HepG2 (cell line): ENCODE data around the gene ARID5B. TPM values are rescaled to one million over a fixed set of nuclear protein-coding genes. Genes with fewer than 3 reads are reported as not detected.

Source experiments
- ATAC-seq: fragments of 200-7000 bp; cut with Tn5 transposase; 3 replicates; pipeline ENCODE4 v1.9.1; 2020; ENCODE audit warnings: mild to moderate bottlenecking, moderate library complexity
- BruUV-seq: library from RNA; stranded (reverse); fragments of 400-500 nt; replicated peaks from 2 replicates; lab custom pipeline; 2021; lab: Mats Ljungman, UMichigan
- CTCF ChIA-PET: fragments of 300-600 bp; formaldehyde crosslinking; extraction: SDS; loops from one replicate; lab custom pipeline; 2021; ENCODE audit warnings: low total read pairs, inconsistent platforms, low intra/inter-chr PET ratio; lab: Yijun Ruan, JAX
- POLR2A ChIA-PET: fragments of 350-600 bp; sonication (Branson Sonifier 250); formaldehyde crosslinking; loops from one replicate; lab custom pipeline; 2020; ENCODE audit warnings: antibody characterized with exemption, inconsistent platforms; lab: Yijun Ruan, JAX
- DNase-seq: peaks from one replicate; pipeline ENCODE4 v3.0.0-alpha.2; 2015; ENCODE audit warnings: low spot score
- FAIRE-seq: peaks from 3 replicates; lab custom pipeline; 2011; peaks lifted over from hg19 to GRCh38; lab: Jason Lieb, UNC
- H2AFZ ChIP-seq: one replicate; pipeline ENCODE4 v1.6.1; 2011; ENCODE audit warnings: low read length, inconsistent platforms
- H3K27ac ChIP-seq: fragments of 300-600 bp; 3 replicates; pipeline ENCODE4 v1.8.0; 2011; ENCODE audit warnings: mixed run types, mild to moderate bottlenecking, mixed read lengths, low read length, inconsistent platforms; ENCODE audit not compliant: insufficient read depth; ENCODE audit errors: extremely low read length
- H3K27me3 ChIP-seq, 2 experiments: fragments of 200-600 bp in 1 of 2; 2 replicates in 1 of 2; 3 replicates in 1 of 2; pipeline versions ENCODE4 v1.6.0 to v1.8.0; 2011; ENCODE audit warnings: low read length in 2 of 2, mild to moderate bottlenecking in 2 of 2, moderate library complexity in 2 of 2, inconsistent platforms in 1 of 2; ENCODE audit not compliant: insufficient read depth in 2 of 2, control insufficient read depth in 1 of 2
- H3K36me3 ChIP-seq, 2 experiments: fragments of 200-600 bp in 1 of 2; replicated peaks in 1 of 2; 2 replicates in 1 of 2; 3 replicates in 1 of 2; pipeline versions ENCODE4 v1.5.1 to v1.8.0; 2011; ENCODE audit warnings: low read length in 2 of 2, inconsistent platforms in 1 of 2; ENCODE audit not compliant: insufficient read depth in 2 of 2, control insufficient read depth in 1 of 2
- H3K4me1 ChIP-seq: 2 replicates; pipeline ENCODE4 v1.5.1; 2012; ENCODE audit warnings: low read length, inconsistent platforms; ENCODE audit not compliant: insufficient read depth
- H3K4me2 ChIP-seq: 2 replicates; pipeline ENCODE4 v1.6.0; 2011; ENCODE audit warnings: low read depth, low read length, inconsistent platforms
- H3K4me3 ChIP-seq, 3 experiments: fragments of 200-600 bp in 1 of 3; sonication (generic), shearing (Covaris generic) in 1 of 3; replicated peaks in 1 of 3; 2 replicates each; pipeline ENCODE4 v1.5.1; 2011 to 2016; ENCODE audit warnings: low read length in 3 of 3, inconsistent platforms in 2 of 3, low read depth in 2 of 3, mild to moderate bottlenecking in 2 of 3, control low read depth in 1 of 3, mixed read lengths in 1 of 3; ENCODE audit not compliant: insufficient read depth in 1 of 3
- H3K79me2 ChIP-seq: one replicate; pipeline ENCODE4 v1.6.1; 2011; ENCODE audit warnings: low read length, inconsistent platforms; ENCODE audit not compliant: insufficient read depth
- H3K9ac ChIP-seq: 2 replicates; pipeline ENCODE4 v1.6.0; 2011; ENCODE audit warnings: mild to moderate bottlenecking, low read depth, low read length, inconsistent platforms; ENCODE audit not compliant: insufficient read depth
- H3K9me3 ChIP-seq: 2 replicates; pipeline ENCODE4 v1.5.1; 2012; ENCODE audit warnings: mild to moderate bottlenecking, low read length
- H4K20me1 ChIP-seq: 2 replicates; pipeline ENCODE4 v1.6.0; 2011; ENCODE audit warnings: inconsistent platforms, mild to moderate bottlenecking, low read length, moderate library complexity; ENCODE audit not compliant: insufficient read depth
- ADNP ChIP-seq: sonication (generic); formaldehyde crosslinking; IDR thresholded peaks from 2 replicates; pipeline ENCODE4 v1.4.0; 2020; ENCODE audit warnings: missing genetic modification reagents
- ARID5B ChIP-seq: IDR thresholded peaks from 2 replicates; pipeline ENCODE4 v1.4.0; 2020; ENCODE audit warnings: mild to moderate bottlenecking, missing genetic modification reagents
- CBX5 ChIP-seq: sonication (generic); formaldehyde crosslinking; IDR thresholded peaks from 2 replicates; pipeline ENCODE4 v1.4.0; 2020; ENCODE audit warnings: missing genetic modification reagents, borderline replicate concordance
- HNF4A ChIP-seq: sonication (generic); formaldehyde crosslinking; IDR thresholded peaks from 2 replicates; pipeline ENCODE4 v1.4.0; 2020; ENCODE audit warnings: missing genetic modification reagents
- ISL2 ChIP-seq: sonication (generic); formaldehyde crosslinking; IDR thresholded peaks from 2 replicates; pipeline ENCODE4 v1.5.0; 2020; ENCODE audit warnings: missing genetic modification reagents
- SMAD3 ChIP-seq: sonication (generic); formaldehyde crosslinking; IDR thresholded peaks from 2 replicates; pipeline ENCODE4 v1.4.0; 2020; ENCODE audit warnings: missing genetic modification reagents
- TEAD3 ChIP-seq: optimal IDR thresholded peaks from 2 replicates; pipeline ENCODE3; 2016; ENCODE audit warnings: borderline replicate concordance
- ZNF124 ChIP-seq: sonication (generic); formaldehyde crosslinking; IDR thresholded peaks from 2 replicates; pipeline ENCODE4 v1.4.0; 2020; ENCODE audit warnings: missing genetic modification reagents
- ZNF556 ChIP-seq: sonication (generic); formaldehyde crosslinking; IDR thresholded peaks from 2 replicates; pipeline ENCODE4 v1.4.0; 2020; ENCODE audit warnings: mild to moderate bottlenecking, missing genetic modification reagents, borderline replicate concordance
- ZNF703 ChIP-seq: sonication (generic); formaldehyde crosslinking; IDR thresholded peaks from 2 replicates; pipeline ENCODE4 v1.5.1; 2020; ENCODE audit warnings: missing genetic modification reagents, mild to moderate bottlenecking, moderate library complexity, borderline replicate concordance
- ZSCAN25 ChIP-seq: sonication (generic); formaldehyde crosslinking; IDR thresholded peaks from 2 replicates; pipeline ENCODE4 v1.8.0; 2022; ENCODE audit warnings: mild to moderate bottlenecking, missing genetic modification reagents
- ZXDC ChIP-seq: sonication (generic); formaldehyde crosslinking; IDR thresholded peaks from 2 replicates; pipeline ENCODE4 v1.5.0; 2020; ENCODE audit warnings: mild to moderate bottlenecking, missing genetic modification reagents
- WGBS: methylation state at CpG from one replicate; pipeline ENCODE4 v1.1.6; 2017; ENCODE audit warnings: low lambda C conversion rate; 5-methylcytosine and 5-hydroxymethylcytosine counted together
- in situ Hi-C: cut with HindIII; loops from 2 replicates; pipeline ENCODE4 v1.10.0; 2017; ENCODE audit warnings: low pct_unique_long_range_greater_than_20kb; ENCODE audit not compliant: extremely low pct_ligation_motif_present
- intact Hi-C: fragments of 100-400 bp; cut with micrococcal nuclease; formaldehyde crosslinking; loops from one replicate; pipeline ENCODE4 v1.10.0; 2022; ENCODE audit not compliant: unreplicated experiment
- polyA plus RNA-seq, 8 experiments: library from polyadenylated mRNA; depleted of rRNA in 3 of 8; stranded (reverse) in 7 of 8; unstranded in 1 of 8; fragments of >200 nt; fragmentation: Illumina TruSeq in 4 of 8; extraction: Trizol in 4 of 8; gene quantifications; 2 replicates each; pipeline versions ENCODE4 v1.2.1 to v1.2.3, GENCODE V29; 2011 to 2016; ENCODE audit warnings: low read depth in 4 of 8, missing spikeins in 1 of 8, mixed read lengths in 1 of 8; ENCODE audit not compliant: insufficient read depth in 1 of 8
- total RNA-seq, 5 experiments: library from RNA; depleted of rRNA; stranded (reverse); fragments of >200 nt; fragmentation: Illumina TruSeq; extraction: Trizol; gene quantifications; 2 replicates each; pipeline ENCODE4 v1.2.3, GENCODE V29; 2016; ENCODE audit warnings: low read depth in 1 of 5
- TF ChIP-seq, protein P1 (sequence below): sonication (generic); formaldehyde crosslinking; IDR thresholded peaks from 2 replicates; pipeline ENCODE4 v1.9.0; 2021; ENCODE audit warnings: missing genetic modification reagents, mild to moderate bottlenecking, borderline replicate concordance
- TF ChIP-seq, protein P2 (sequence below): sonication (generic); formaldehyde crosslinking; conservative IDR thresholded peaks from 2 replicates; pipeline ENCODE4 v1.4.0; 2020; ENCODE audit warnings: missing genetic modification reagents

ARID5B gene
- total and polyA plus RNA-seq, 2 of the 13 experiments (the other 11 are each of a cell fraction or from before 2014, with no cell fraction given): 6.2 to 21.1 TPM

DNA sequence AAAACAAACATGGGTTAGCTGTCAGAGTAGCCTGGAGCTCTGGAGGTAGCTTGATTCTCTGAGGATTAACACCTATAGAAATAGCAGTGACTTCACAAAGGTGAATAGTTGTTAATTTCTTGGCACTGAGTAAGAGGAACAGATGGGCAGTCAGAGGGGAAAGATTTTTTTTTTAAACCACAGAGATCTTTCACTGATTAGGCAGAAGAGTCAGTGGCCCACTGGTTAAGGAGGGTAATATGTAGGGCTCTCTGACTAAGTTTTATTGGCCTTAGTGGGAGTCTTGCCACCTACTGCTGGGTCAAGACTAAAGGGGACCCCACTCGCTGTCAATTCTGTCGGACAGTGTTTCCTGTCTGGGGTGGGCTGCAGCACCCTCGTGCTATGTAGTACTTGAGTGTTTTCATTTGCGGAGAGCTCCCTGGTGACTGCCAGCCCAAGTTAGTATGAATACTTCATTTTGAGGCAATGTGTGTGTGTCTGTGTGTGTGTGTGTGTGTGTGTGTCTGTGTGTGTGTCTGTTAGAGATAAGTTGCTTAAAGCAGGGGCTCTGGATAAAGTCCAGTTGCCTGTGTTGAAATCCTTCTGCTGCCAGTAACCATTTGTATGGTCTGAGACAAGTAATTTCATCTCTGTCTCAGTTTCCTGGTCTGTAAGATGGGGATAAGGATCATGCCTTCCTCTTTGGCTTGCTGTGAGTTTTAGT is 145.2 kb downstream of the ARID5B start:
- Histone ChIP-seq H2AFZ (no peak overlapping the region), H3K79me2 (peaks cover 45% of the 10 kb centered on the region), H3K27me3 (no peaks in the 10 kb centered on the region; a peak in 1 of 5 replicates), H4K20me1 (no peaks in the 10 kb centered on the region), H3K4me1 (peaks cover 77% of the 10 kb centered on the region), H3K27ac (peak overlapping the region; percentile 89), H3K36me3 (peaks cover 0 to 3% of the 10 kb centered on the region in 2 experiments; a peak in 3 of 5 replicates), H3K9me3 (no peaks in the 10 kb centered on the region), H3K4me2 (peak overlapping the region; percentile 81), H3K4me3 (0 out of 6 replicates have a peak overlapping the region, but pooled peaks of 1 of the 3 experiments have one; percentile 5), H3K9ac (peak overlapping the region; percentile 90)
- 49% methylated on average over 2 of the region's 4 CpGs for WGBS
- ChIA-PET CTCF (no interaction called here), POLR2A (interaction anchor here (1.3 to 7.9 kb wide), 4 partner anchors 9 to 218 kb away, joined by 3 to 156 read pairs (median 10); no protein-coding TSS in a partner anchor)
- in situ Hi-C loops (loop anchor here (5.0 to 10.0 kb wide), 3 partner anchors 51 to 198 kb away; partner anchors contain the start of gene ARID5B), intact Hi-C loops (loop anchor here (5.0 kb wide), 1 partner anchor 136 kb away; no protein-coding TSS in a partner anchor)
- ATAC-seq: no peak
- FAIRE-seq: no peak
- peak; percentile 67 for DNase-seq
- no TSS peak for BruUV-seq
- no peak for TF ChIP-seq ZXDC (CRISPR knock-in tag)
- TF ChIP-seq ZSCAN25: 0 out of 2 replicates have a peak, but pooled peaks have one; percentile 18
- no peak for TF ChIP-seq ZNF703 (CRISPR knock-in tag)
- TF ChIP-seq ZNF556 (CRISPR knock-in tag): no peak
- TF ChIP-seq ARID5B: peak; percentile 49; the same call in 1 of the 2 replicates
- TF ChIP-seq CBX5 (CRISPR knock-in tag): no peak
- TF ChIP-seq, protein P1, sequence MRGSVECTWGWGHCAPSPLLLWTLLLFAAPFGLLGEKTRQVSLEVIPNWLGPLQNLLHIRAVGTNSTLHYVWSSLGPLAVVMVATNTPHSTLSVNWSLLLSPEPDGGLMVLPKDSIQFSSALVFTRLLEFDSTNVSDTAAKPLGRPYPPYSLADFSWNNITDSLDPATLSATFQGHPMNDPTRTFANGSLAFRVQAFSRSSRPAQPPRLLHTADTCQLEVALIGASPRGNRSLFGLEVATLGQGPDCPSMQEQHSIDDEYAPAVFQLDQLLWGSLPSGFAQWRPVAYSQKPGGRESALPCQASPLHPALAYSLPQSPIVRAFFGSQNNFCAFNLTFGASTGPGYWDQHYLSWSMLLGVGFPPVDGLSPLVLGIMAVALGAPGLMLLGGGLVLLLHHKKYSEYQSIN (CRISPR knock-in tag): no peak
- TF ChIP-seq SMAD3 (CRISPR knock-in tag): 0 out of 2 replicates have a peak, but pooled peaks have one; percentile 13
- peak; percentile 14 for TF ChIP-seq TEAD3 (CRISPR knock-in tag)
- TF ChIP-seq ZNF124: no peak
- TF ChIP-seq ADNP: 0 out of 2 replicates have a peak, but pooled peaks have one; percentile 52
- 0 out of 2 replicates have a peak, but pooled peaks have one; percentile 27 for TF ChIP-seq ISL2
- TF ChIP-seq, protein P2, sequence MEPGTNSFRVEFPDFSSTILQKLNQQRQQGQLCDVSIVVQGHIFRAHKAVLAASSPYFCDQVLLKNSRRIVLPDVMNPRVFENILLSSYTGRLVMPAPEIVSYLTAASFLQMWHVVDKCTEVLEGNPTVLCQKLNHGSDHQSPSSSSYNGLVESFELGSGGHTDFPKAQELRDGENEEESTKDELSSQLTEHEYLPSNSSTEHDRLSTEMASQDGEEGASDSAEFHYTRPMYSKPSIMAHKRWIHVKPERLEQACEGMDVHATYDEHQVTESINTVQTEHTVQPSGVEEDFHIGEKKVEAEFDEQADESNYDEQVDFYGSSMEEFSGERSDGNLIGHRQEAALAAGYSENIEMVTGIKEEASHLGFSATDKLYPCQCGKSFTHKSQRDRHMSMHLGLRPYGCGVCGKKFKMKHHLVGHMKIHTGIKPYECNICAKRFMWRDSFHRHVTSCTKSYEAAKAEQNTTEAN (CRISPR knock-in tag): 0 out of 2 replicates have a peak, but pooled peaks have one; percentile 49
- peak; percentile 76 for TF ChIP-seq HNF4A (CRISPR knock-in tag)
